H9 (cell line): ENCODE measurements around the gene ADCY5. TPM values are rescaled to one million over a fixed set of nuclear protein-coding genes. Genes with fewer than 3 reads are reported as not detected.

Experiments
- DNase-seq: peaks from one replicate; pipeline ENCODE4 v3.0.0-alpha.2; 2017
- H2AFZ ChIP-seq: one replicate; pipeline ENCODE4 v1.6.1; 2013; ENCODE audit warnings: mild to moderate bottlenecking, low read length, control low read depth, moderate library complexity
- H2AK5ac ChIP-seq: 2 replicates; pipeline ENCODE4 v1.6.1; 2013; ENCODE audit warnings: low read length, control low read depth, mixed read lengths; ENCODE audit not compliant: insufficient read length
- H2BK120ac ChIP-seq: one replicate; pipeline ENCODE4 v1.6.1; 2013; ENCODE audit warnings: low read depth, mild to moderate bottlenecking, low read length, control low read depth, inconsistent platforms; ENCODE audit not compliant: poor library complexity, severe bottlenecking
- H2BK12ac ChIP-seq: 2 replicates; pipeline ENCODE4 v1.6.1; 2013; ENCODE audit warnings: low read length, control low read depth, mixed read lengths, low read depth; ENCODE audit not compliant: insufficient read length
- H2BK15ac ChIP-seq: 2 replicates; pipeline ENCODE4 v1.6.1; 2013; ENCODE audit warnings: low read depth, low read length, control low read depth
- H2BK20ac ChIP-seq: one replicate; pipeline ENCODE4 v1.6.1; 2013; ENCODE audit warnings: low read depth, mild to moderate bottlenecking, low read length, control low read depth, inconsistent platforms; ENCODE audit not compliant: poor library complexity, severe bottlenecking
- H2BK5ac ChIP-seq: 2 replicates; pipeline ENCODE4 v1.6.1; 2013; ENCODE audit warnings: low read length, control low read depth, mixed read lengths; ENCODE audit not compliant: insufficient read length
- H3K14ac ChIP-seq: 2 replicates; pipeline ENCODE4 v1.6.1; 2013; ENCODE audit warnings: low read length, control low read depth; ENCODE audit not compliant: insufficient read depth
- H3K18ac ChIP-seq: 2 replicates; pipeline ENCODE4 v1.6.1; 2013; ENCODE audit warnings: low read depth, mild to moderate bottlenecking, mixed read lengths, low read length, control low read depth; ENCODE audit not compliant: insufficient read length
- H3K23ac ChIP-seq: 2 replicates; pipeline ENCODE4 v1.6.1; 2013; ENCODE audit warnings: low read length, control low read depth, mixed read lengths, low read depth; ENCODE audit not compliant: insufficient read length
- H3K23me2 ChIP-seq: 2 replicates; pipeline ENCODE4 v1.6.1; 2013; ENCODE audit warnings: low read depth, mild to moderate bottlenecking, mixed read lengths, low read length, control low read depth; ENCODE audit not compliant: insufficient read length, poor library complexity, severe bottlenecking
- H3K27ac ChIP-seq: 2 replicates; pipeline ENCODE4 v1.5.1; 2013; ENCODE audit warnings: low read length, control low read depth, mixed read lengths, low read depth; ENCODE audit not compliant: insufficient read length
- H3K27me3 ChIP-seq: 2 replicates; pipeline ENCODE4 v1.6.1; 2013; ENCODE audit warnings: low read length, control low read depth, inconsistent platforms; ENCODE audit not compliant: insufficient read depth
- H3K4ac ChIP-seq: 2 replicates; pipeline ENCODE4 v1.6.1; 2013; ENCODE audit warnings: low read depth, mild to moderate bottlenecking, control low read depth, inconsistent platforms, low read length, moderate library complexity
- H3K4me1 ChIP-seq: 2 replicates; pipeline ENCODE4 v1.6.1; 2013; ENCODE audit warnings: low read length, control low read depth, inconsistent platforms; ENCODE audit not compliant: insufficient read depth
- H3K4me2 ChIP-seq: 2 replicates; pipeline ENCODE4 v1.6.1; 2013; ENCODE audit warnings: low read length, control low read depth, mixed read lengths; ENCODE audit not compliant: insufficient read length, insufficient read depth
- H3K56ac ChIP-seq: 2 replicates; pipeline ENCODE4 v1.6.1; 2013; ENCODE audit warnings: low read depth, mild to moderate bottlenecking, mixed read lengths, low read length, control low read depth; ENCODE audit not compliant: insufficient read length
- H3K79me1 ChIP-seq: 2 replicates; pipeline ENCODE4 v1.6.1; 2013; ENCODE audit warnings: low read depth, mild to moderate bottlenecking, moderate library complexity, low read length, control low read depth, inconsistent platforms; ENCODE audit not compliant: insufficient read depth, poor library complexity, severe bottlenecking
- H3K79me2 ChIP-seq: 2 replicates; pipeline ENCODE4 v1.6.1; 2013; ENCODE audit warnings: low read length, control low read depth, inconsistent platforms; ENCODE audit not compliant: insufficient read depth
- H3K9ac ChIP-seq: 2 replicates; pipeline ENCODE4 v1.6.1; 2013; ENCODE audit warnings: low read length, control low read depth, mixed read lengths; ENCODE audit not compliant: insufficient read length; ENCODE audit errors: extremely low read depth
- H3K9me3 ChIP-seq: one replicate; pipeline ENCODE4 v1.6.1; 2013; ENCODE audit warnings: low read depth, low read length, inconsistent platforms; ENCODE audit not compliant: control insufficient read depth
- H3T11ph ChIP-seq: one replicate; pipeline ENCODE4 v1.6.1; 2013; ENCODE audit warnings: mild to moderate bottlenecking, low read length, control low read depth, inconsistent platforms
- H4K20me1 ChIP-seq: one replicate; pipeline ENCODE4 v1.6.1; 2013; ENCODE audit not compliant: control insufficient read depth, insufficient read length, insufficient read depth
- H4K5ac ChIP-seq: 2 replicates; pipeline ENCODE4 v1.6.1; 2013; ENCODE audit warnings: low read depth, mild to moderate bottlenecking, mixed read lengths, low read length, control low read depth; ENCODE audit not compliant: insufficient read length
- H4K8ac ChIP-seq: replicated peaks from 2 replicates; pipeline ENCODE4 v1.6.1; 2013; ENCODE audit warnings: low read length, control low read depth, mixed read lengths, low read depth; ENCODE audit not compliant: insufficient read length
- H4K91ac ChIP-seq: 2 replicates; pipeline ENCODE4 v1.6.1; 2013; ENCODE audit warnings: low read depth, mild to moderate bottlenecking, moderate library complexity, mixed read lengths, low read length, control low read depth; ENCODE audit not compliant: insufficient read length
- H3K27ac Mint-ChIP-seq, 3 experiments: 2 replicates in 2 of 3; 3 replicates in 1 of 3; pipeline ENCODE4 v1.8.0; 2020 to 2021; ENCODE audit warnings: mixed read lengths in 3 of 3, mild to moderate bottlenecking in 1 of 3, moderate library complexity in 1 of 3
- H3K27me3 Mint-ChIP-seq: 2 replicates; pipeline ENCODE4 v1.8.0; 2021; ENCODE audit warnings: low read depth, mild to moderate bottlenecking, moderate library complexity, mixed read lengths
- H3K36me3 Mint-ChIP-seq, 3 experiments: 2 replicates in 2 of 3; 3 replicates in 1 of 3; pipeline ENCODE4 v1.8.0; 2020 to 2021; ENCODE audit warnings: low read depth in 3 of 3, mixed read lengths in 3 of 3; ENCODE audit not compliant: insufficient read depth in 1 of 3
- H3K4me1 Mint-ChIP-seq, 2 experiments: 2 replicates each; pipeline ENCODE4 v1.8.0; 2020; ENCODE audit warnings: mixed read lengths in 2 of 2
- H3K4me3 Mint-ChIP-seq, 2 experiments: 2 replicates in 1 of 2; 3 replicates in 1 of 2; pipeline ENCODE4 v1.8.0; 2020 to 2021; ENCODE audit warnings: mild to moderate bottlenecking in 2 of 2, mixed read lengths in 2 of 2, moderate library complexity in 1 of 2
- H3K9me3 Mint-ChIP-seq, 2 experiments: 2 replicates in 1 of 2; 3 replicates in 1 of 2; pipeline ENCODE4 v1.8.0; 2020; ENCODE audit warnings: mild to moderate bottlenecking in 2 of 2, mixed read lengths in 2 of 2, moderate library complexity in 1 of 2
- CTCF ChIP-seq: fragments of 200-600 bp; sonication (generic); conservative IDR thresholded peaks from 3 replicates; pipeline ENCODE4 v1.8.0; 2021; ENCODE audit warnings: antibody characterized with exemption, mild to moderate bottlenecking
- WGBS: extraction: QIAGEN DNeasy Blood & Tissue Kit; methylation state at CpG from one replicate; pipeline ENCODE4 v1.1.7; 2013; ENCODE audit warnings: missing lambda C conversion rate, low lambda C conversion rate, mixed read lengths; ENCODE audit not compliant: insufficient read length; ENCODE audit errors: extremely low coverage; 5-methylcytosine and 5-hydroxymethylcytosine counted together
- total RNA-seq: library from RNA; stranded (reverse); gene quantifications from 2 replicates; pipeline ENCODE4 v1.2.1, GENCODE V29; 2021

ADCY5 gene
- total RNA-seq, 1 experiment from 2014 or later: 5.0 TPM

GRCh38 chr3:123351501-123351900 is 97.4 kb downstream of the ADCY5 start:
- Histone ChIP-seq H3K9ac (no peak overlapping the region), H3K79me1 (no peaks in the 10 kb centered on the region), H3K27me3 (no peaks in the 10 kb centered on the region), H4K91ac (no peak overlapping the region), H3K27ac (no peak overlapping the region), H3K23ac (no peak overlapping the region), H3K56ac (no peak overlapping the region), H2BK5ac (no peak overlapping the region), H2BK12ac (no peak overlapping the region), H2BK20ac (no peak overlapping the region), H3K79me2 (no peaks in the 10 kb centered on the region), H2BK15ac (no peak overlapping the region), H3K4me2 (no peak overlapping the region), H3K9me3 (no peaks in the 10 kb centered on the region), H2AK5ac (no peak overlapping the region), H4K5ac (no peak overlapping the region), H4K8ac (no peak overlapping the region), H3K4me1 (no peaks in the 10 kb centered on the region), H3K4ac (no peak overlapping the region), H3K23me2 (no peaks in the 10 kb centered on the region), H4K20me1 (no peaks in the 10 kb centered on the region), H3K18ac (no peak overlapping the region), H3K14ac (no peak overlapping the region), H2AFZ (no peak overlapping the region), H2BK120ac (no peak overlapping the region), H3T11ph (no peak overlapping the region)
- Mint-ChIP-seq H3K36me3 (peaks cover 0 to 8% (median 0%) of the 10 kb centered on the region in 3 experiments; a peak in 2 of 7 replicates), H3K27me3 (peaks cover 12% of the 10 kb centered on the region), H3K4me1 (peaks cover 27 to 32% of the 10 kb centered on the region in 2 experiments), H3K27ac (no peak overlapping the region), H3K9me3 (peaks cover 3 to 7% of the 10 kb centered on the region in 2 experiments), H3K4me3 (no peak overlapping the region)
- no peak for TF ChIP-seq CTCF
- no peak for DNase-seq
- WGBS: no CpG with 5 or more reads among the region's 4 CpGs
